CD14-positive monocyte (primary cell): ENCODE results near the gene UQCC5. TPM values are rescaled to one million over a fixed set of nuclear protein-coding genes. Genes with fewer than 3 reads are reported as not detected.

ENCODE experiments used
- DNase-seq, 3 donors: peaks; one replicate each; pipeline ENCODE4 v3.0.0-alpha.2; 2011 to 2022
- H2AFZ ChIP-seq: 2 replicates; pipeline ENCODE4 v1.6.0; 2012; ENCODE audit warnings: mild to moderate bottlenecking, low read depth, low read length, inconsistent platforms; ENCODE audit not compliant: insufficient read depth, poor library complexity, severe bottlenecking
- H3K27ac ChIP-seq, 2 donors: 1 replicate in 1 of 2; 2 replicates in 1 of 2; pipeline ENCODE4 v1.5.1; 2012 to 2013; ENCODE audit warnings: low read length in 2 of 2, control low read depth in 1 of 2, inconsistent platforms in 1 of 2, low read depth in 1 of 2, mild to moderate bottlenecking in 1 of 2
- H3K27me3 ChIP-seq, 2 donors: one replicate each; pipeline versions ENCODE4 v1.6.0 to v1.6.1; 2011 to 2013; ENCODE audit warnings: low read length in 2 of 2; ENCODE audit not compliant: control insufficient read depth in 2 of 2, insufficient read depth in 2 of 2
- H3K36me3 ChIP-seq, 2 donors: replicated peaks in 1 of 2; 1 replicate in 1 of 2; 2 replicates in 1 of 2; pipeline versions ENCODE4 v1.5.1 to v1.6.1; 2012 to 2013; ENCODE audit warnings: low read length in 2 of 2, control low read depth in 1 of 2, inconsistent platforms in 1 of 2, mild to moderate bottlenecking in 1 of 2; ENCODE audit not compliant: insufficient read depth in 2 of 2, control insufficient read depth in 1 of 2
- H3K4me1 ChIP-seq, 2 donors: 1 replicate in 1 of 2; 2 replicates in 1 of 2; pipeline versions ENCODE4 v1.5.1 to v1.6.1; 2012 to 2013; ENCODE audit warnings: low read length in 2 of 2, control low read depth in 1 of 2, inconsistent platforms in 1 of 2, mild to moderate bottlenecking in 1 of 2, moderate library complexity in 1 of 2; ENCODE audit not compliant: insufficient read depth in 2 of 2, control insufficient read depth in 1 of 2
- H3K4me2 ChIP-seq: replicated peaks from 2 replicates; pipeline ENCODE3; 2012; ENCODE audit warnings: low read length, moderate library complexity, mild to moderate bottlenecking; ENCODE audit not compliant: poor library complexity, severe bottlenecking; ENCODE audit errors: extremely low read depth
- H3K4me3 ChIP-seq, 3 experiments: fragments of 200-600 bp in 1 of 3; sonication (generic) in 1 of 3; replicated peaks in 1 of 3; 1 replicate in 2 of 3; 2 replicates in 1 of 3; pipeline ENCODE4 v1.5.1; 2011 to 2013; ENCODE audit warnings: low read length in 3 of 3, mild to moderate bottlenecking in 3 of 3, control low read depth in 2 of 3, low read depth in 2 of 3, inconsistent platforms in 1 of 3, moderate library complexity in 1 of 3
- H3K79me2 ChIP-seq: 2 replicates; pipeline ENCODE4 v1.6.0; 2012; ENCODE audit warnings: mild to moderate bottlenecking, control low read depth, inconsistent platforms, low read length, moderate library complexity; ENCODE audit not compliant: insufficient read depth
- H3K9ac ChIP-seq: 2 replicates; pipeline ENCODE4 v1.6.0; 2017; ENCODE audit warnings: low read length, mild to moderate bottlenecking; ENCODE audit not compliant: insufficient read depth, poor library complexity, severe bottlenecking
- H3K9me3 ChIP-seq, 2 donors: replicated peaks in 1 of 2; 1 replicate in 1 of 2; 2 replicates in 1 of 2; pipeline versions ENCODE4 v1.5.1 to v1.6.1; 2012 to 2013; ENCODE audit warnings: low read length in 2 of 2, control low read depth in 1 of 2; ENCODE audit not compliant: control insufficient read depth in 1 of 2, insufficient read depth in 1 of 2
- H4K20me1 ChIP-seq: 2 replicates; pipeline ENCODE4 v1.6.0; 2012; ENCODE audit warnings: mild to moderate bottlenecking, low read length, control low read depth, moderate library complexity; ENCODE audit not compliant: insufficient read depth
- H3K27ac Mint-ChIP-seq, 7 donors: one replicate each; pipeline ENCODE4 v1.8.0; 2020; ENCODE audit warnings: mild to moderate bottlenecking in 7 of 7, mixed read lengths in 7 of 7, moderate library complexity in 6 of 7, inconsistent platforms in 2 of 7
- H3K27me3 Mint-ChIP-seq, 3 donors: one replicate each; pipeline ENCODE4 v1.8.0; 2021 to 2022; ENCODE audit warnings: low read depth in 3 of 3, mild to moderate bottlenecking in 3 of 3, mixed read lengths in 3 of 3, moderate library complexity in 3 of 3, inconsistent platforms in 1 of 3
- H3K36me3 Mint-ChIP-seq, 2 donors: one replicate each; pipeline ENCODE4 v1.8.0; 2020; ENCODE audit warnings: mixed read lengths in 2 of 2, inconsistent platforms in 1 of 2, mild to moderate bottlenecking in 1 of 2
- H3K4me1 Mint-ChIP-seq: one replicate; pipeline ENCODE4 v1.8.0; 2020; ENCODE audit warnings: mild to moderate bottlenecking, mixed read lengths
- H3K4me3 Mint-ChIP-seq, 2 donors: one replicate each; pipeline ENCODE4 v1.8.0; 2020; ENCODE audit warnings: mild to moderate bottlenecking in 2 of 2, mixed read lengths in 2 of 2, moderate library complexity in 1 of 2
- H3K9me3 Mint-ChIP-seq, 7 donors: one replicate each; pipeline ENCODE4 v1.8.0; 2020 to 2022; ENCODE audit warnings: mixed read lengths in 7 of 7, mild to moderate bottlenecking in 6 of 7, moderate library complexity in 6 of 7, inconsistent platforms in 2 of 7
- CTCF ChIP-seq: fragments of 200-600 bp; IDR thresholded peaks from one replicate; pipeline ENCODE4 v1.8.0; 2022; ENCODE audit warnings: antibody characterized with exemption, mild to moderate bottlenecking
- WGBS: methylation state at CpG from one replicate; pipeline ENCODE4 v1.1.5; 2013; ENCODE audit warnings: missing lambda C conversion rate; ENCODE audit not compliant: insufficient coverage; 5-methylcytosine and 5-hydroxymethylcytosine counted together
- intact Hi-C, 2 donors: fragments of 100-400 bp; cut with micrococcal nuclease; formaldehyde crosslinking; loops; one replicate each; pipeline versions ENCODE4 v1.15.0 to v1.15.1; 2023
- polyA plus RNA-seq, 3 donors: library from polyadenylated mRNA; depleted of rRNA in 1 of 3; unstranded in 2 of 3; stranded (reverse) in 1 of 3; fragments of 300-500 nt in 2 of 3; fragments of >200 nt in 1 of 3; fragmentation: Illumina TruSeq in 2 of 3; gene quantifications; 1 replicate in 2 of 3; 2 replicates in 1 of 3; pipeline ENCODE4 v1.2.3, GENCODE V29; 2012 to 2021

Gene UQCC5
- polyA plus RNA-seq, 3 donors: 1.4 to 52.1 (median 43.3) TPM

GRCh38 chr3:52544937-52545336, 8.5 kb downstream of the UQCC5 start:
- intact Hi-C loops: no loop called here
- no peak for TF ChIP-seq CTCF
- 100% methylated on average over 2 of the region's 4 CpGs for WGBS

GRCh38 chr3:52546111-52546901, 9.9 kb downstream of the UQCC5 start:
- Mint-ChIP-seq H3K36me3 (peaks cover 51 to 74% of the 10 kb centered on the region in 2 donors), H3K27ac (no peak overlapping the region), H3K4me3 (no peak overlapping the region), H3K27me3 (no peaks in the 10 kb centered on the region), H3K4me1 (no peaks in the 10 kb centered on the region), H3K9me3 (peaks cover 0 to 2% (median 0%) of the 10 kb centered on the region in 7 donors)
- H3K9me3 ChIP-seq: no peaks in the 10 kb centered on the region
- intact Hi-C loops: no loop called here
- no peak for DNase-seq
- H3K36me3 ChIP-seq: peaks cover 61 to 94% of the 10 kb centered on the region in 2 donors
- no peaks in the 10 kb centered on the region for H3K4me1 ChIP-seq
- no peak overlapping the region for H3K4me2 ChIP-seq
- H3K27me3 ChIP-seq: no peaks in the 10 kb centered on the region
- no CpG with 5 or more reads among the region's 3 CpGs for WGBS
- H3K9ac ChIP-seq: no peak overlapping the region
- peaks cover 54% of the 10 kb centered on the region for H4K20me1 ChIP-seq
- H3K4me3 ChIP-seq: no peak overlapping the region
- H2AFZ ChIP-seq: no peak overlapping the region
- H3K27ac ChIP-seq: no peak overlapping the region
- peaks cover 57% of the 10 kb centered on the region for H3K79me2 ChIP-seq
- TF ChIP-seq CTCF: no peak

More at GRCh38 chr3:52544937-52545336, 8.5 kb downstream of the UQCC5 start:
- no peaks in the 10 kb centered on the region for H3K27me3 ChIP-seq
- H3K36me3 Mint-ChIP-seq: peaks cover 50 to 73% of the 10 kb centered on the region in 2 donors
- no peak overlapping the region for H2AFZ ChIP-seq
- H3K27ac Mint-ChIP-seq: peak overlapping the region in 1 of 7 donors; percentile 63
- peaks cover 60 to 94% of the 10 kb centered on the region in 2 donors for H3K36me3 ChIP-seq
- H3K9me3 Mint-ChIP-seq: peaks cover 0 to 2% (median 0%) of the 10 kb centered on the region in 7 donors
- H3K4me3 Mint-ChIP-seq: no peak overlapping the region
- H3K27me3 Mint-ChIP-seq: no peaks in the 10 kb centered on the region
- H3K4me3 ChIP-seq: no peak overlapping the region
- H3K4me1 ChIP-seq: peaks cover under 1 to 3% of the 10 kb centered on the region in 2 donors
- peaks cover 3% of the 10 kb centered on the region for H3K4me1 Mint-ChIP-seq
- no peak overlapping the region for H3K9ac ChIP-seq
- H4K20me1 ChIP-seq: peaks cover 57% of the 10 kb centered on the region
- H3K4me2 ChIP-seq: no peak overlapping the region
- no peak for DNase-seq
- no peak overlapping the region for H3K27ac ChIP-seq
- peaks cover 71% of the 10 kb centered on the region for H3K79me2 ChIP-seq
- no peaks in the 10 kb centered on the region for H3K9me3 ChIP-seq
